ENCODE measurements around the gene ARHGEF28. TPM values are rescaled to one million over a fixed set of nuclear protein-coding genes. Genes with fewer than 3 reads are reported as not detected.

The ARHGEF28 gene
- total RNA-seq, 1 experiment from 2014 or later: 0.57 TPM

DNA sequence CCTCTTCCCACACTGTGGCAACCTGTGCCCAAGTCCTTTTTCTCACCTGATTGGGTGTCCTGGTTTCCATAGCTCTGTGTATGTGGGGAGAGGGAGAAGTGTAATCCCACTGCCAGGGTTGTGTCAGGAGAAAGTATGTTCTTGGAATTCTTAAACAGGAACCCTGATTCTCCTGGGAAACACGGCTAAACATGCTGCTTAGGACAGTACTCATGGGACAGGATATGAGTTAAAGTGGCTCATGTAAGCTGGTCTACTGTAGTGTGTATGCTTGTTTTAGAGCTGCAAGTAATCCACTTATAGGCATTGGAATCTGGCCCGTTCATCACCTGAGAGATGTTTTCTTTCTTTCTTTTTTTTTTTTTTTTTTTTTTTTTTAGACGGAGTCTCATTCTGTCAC is 23.9 kb downstream of the ARHGEF28 start:
- no peak overlapping the region for H3K4me2 ChIP-seq (ENCODE audit: insufficient read depth, insufficient read length, low read length)
- no peaks in the 10 kb centered on the region for H3K23me2 ChIP-seq (ENCODE audit: insufficient read length, low read depth, low read length, poor library complexity, severe bottlenecking)
- H2BK12ac ChIP-seq (ENCODE audit: insufficient read length, low read depth, low read length): no peak overlapping the region
- no peaks in the 10 kb centered on the region for H3K4me1 ChIP-seq (ENCODE audit: insufficient read depth, low read length)
- Mint-ChIP-seq H3K4me3 (no peak overlapping the region), H3K36me3 (ENCODE audit: insufficient read depth in 1 of 3, low read depth in 3 of 3) (no peaks in the 10 kb centered on the region), H3K27ac (no peak overlapping the region), H3K27me3 (ENCODE audit: low read depth) (peaks cover 5% of the 10 kb centered on the region; the same call in 1 of the 2 replicates), H3K9me3 (no peaks in the 10 kb centered on the region), H3K4me1 (peaks cover under 1 to 11% of the 10 kb centered on the region in 2 experiments; a peak in 3 of 4 replicates)
- no peak overlapping the region for H2AFZ ChIP-seq (ENCODE audit: low read length)
- no peak overlapping the region for H3K9ac ChIP-seq (ENCODE audit: extremely low read depth, insufficient read length, low read length)
- no peaks in the 10 kb centered on the region for H4K20me1 ChIP-seq (ENCODE audit: control insufficient read depth, insufficient read depth, insufficient read length)
- H3K9me3 ChIP-seq (ENCODE audit: control insufficient read depth, low read depth, low read length): no peaks in the 10 kb centered on the region
- no peak overlapping the region for H3T11ph ChIP-seq (ENCODE audit: low read length)
- WGBS (ENCODE audit: extremely low coverage, insufficient read length, low lambda C conversion rate): no CpG with 5 or more reads among the region's 3 CpGs
- no peak overlapping the region for H2BK20ac ChIP-seq (ENCODE audit: low read depth, low read length, poor library complexity, severe bottlenecking)
- no peak overlapping the region for H2BK5ac ChIP-seq (ENCODE audit: insufficient read length, low read length)
- H3K79me1 ChIP-seq (ENCODE audit: insufficient read depth, low read depth, low read length, poor library complexity, severe bottlenecking): no peaks in the 10 kb centered on the region
- TF ChIP-seq, protein P1, sequence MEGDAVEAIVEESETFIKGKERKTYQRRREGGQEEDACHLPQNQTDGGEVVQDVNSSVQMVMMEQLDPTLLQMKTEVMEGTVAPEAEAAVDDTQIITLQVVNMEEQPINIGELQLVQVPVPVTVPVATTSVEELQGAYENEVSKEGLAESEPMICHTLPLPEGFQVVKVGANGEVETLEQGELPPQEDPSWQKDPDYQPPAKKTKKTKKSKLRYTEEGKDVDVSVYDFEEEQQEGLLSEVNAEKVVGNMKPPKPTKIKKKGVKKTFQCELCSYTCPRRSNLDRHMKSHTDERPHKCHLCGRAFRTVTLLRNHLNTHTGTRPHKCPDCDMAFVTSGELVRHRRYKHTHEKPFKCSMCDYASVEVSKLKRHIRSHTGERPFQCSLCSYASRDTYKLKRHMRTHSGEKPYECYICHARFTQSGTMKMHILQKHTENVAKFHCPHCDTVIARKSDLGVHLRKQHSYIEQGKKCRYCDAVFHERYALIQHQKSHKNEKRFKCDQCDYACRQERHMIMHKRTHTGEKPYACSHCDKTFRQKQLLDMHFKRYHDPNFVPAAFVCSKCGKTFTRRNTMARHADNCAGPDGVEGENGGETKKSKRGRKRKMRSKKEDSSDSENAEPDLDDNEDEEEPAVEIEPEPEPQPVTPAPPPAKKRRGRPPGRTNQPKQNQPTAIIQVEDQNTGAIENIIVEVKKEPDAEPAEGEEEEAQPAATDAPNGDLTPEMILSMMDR (conservative IDR thresholded peaks at IDR 0.05): no peak
- H4K5ac ChIP-seq (ENCODE audit: insufficient read length, low read depth, low read length): no peak overlapping the region
- H3K79me2 ChIP-seq (ENCODE audit: insufficient read depth, low read length): no peaks in the 10 kb centered on the region
- no peaks in the 10 kb centered on the region for H3K27me3 ChIP-seq (ENCODE audit: insufficient read depth, low read length)
- no peak overlapping the region for H3K14ac ChIP-seq (ENCODE audit: insufficient read depth, low read length)
- no peak overlapping the region for H2AK5ac ChIP-seq (ENCODE audit: insufficient read length, low read length)
- no peak overlapping the region for H4K91ac ChIP-seq (ENCODE audit: insufficient read length, low read depth, low read length)
- H2BK15ac ChIP-seq (ENCODE audit: low read depth, low read length): no peak overlapping the region
- no peak overlapping the region for H4K8ac ChIP-seq (replicated peaks; ENCODE audit: insufficient read length, low read depth, low read length)
- no peak overlapping the region for H3K4ac ChIP-seq (ENCODE audit: low read depth, low read length)
- no peak overlapping the region for H3K23ac ChIP-seq (ENCODE audit: insufficient read length, low read depth, low read length)
- no peak overlapping the region for H2BK120ac ChIP-seq (ENCODE audit: low read depth, low read length, poor library complexity, severe bottlenecking)
- H3K18ac ChIP-seq (ENCODE audit: insufficient read length, low read depth, low read length): no peak overlapping the region
- H3K27ac ChIP-seq (ENCODE audit: insufficient read length, low read depth, low read length): no peak overlapping the region
- no peak overlapping the region for H3K56ac ChIP-seq (ENCODE audit: insufficient read length, low read depth, low read length)
- DNase-seq: no peak
